ENCODE data around the gene ARPP19. TPM values are rescaled to one million over a fixed set of nuclear protein-coding genes. Genes with fewer than 3 reads are reported as not detected.

ARPP19 gene
- total and polyA plus RNA-seq, 2 of the 4 experiments (the other 2 are of a cell fraction): 33.4 to 65.2 TPM

Other genes with a start within 250 kb of the ARPP19 start
- 65.3 and 69.2 TPM in 2 replicates for gene MYO5A, start 40.1 kb downstream of the ARPP19 start, total RNA-seq (2012; rRNA removed)
- 17.5 and 19.4 TPM in 2 replicates for gene MYO5A, start 40.1 kb downstream of the ARPP19 start, polyA plus RNA-seq (2012; rRNA removed)
- 17.2 and 23.9 TPM in 2 replicates for gene ATOSA, start 110.4 kb upstream of the ARPP19 start, total RNA-seq (2012; rRNA removed)
- gene ATOSA, start 110.4 kb upstream of the ARPP19 start, polyA plus RNA-seq (2012; rRNA removed): 9.4 and 13.2 TPM in 2 replicates
- gene ONECUT1, start 221.3 kb upstream of the ARPP19 start, total RNA-seq (2012; rRNA removed): not detected in 2 replicates
- not detected in 2 replicates for gene ONECUT1, start 221.3 kb upstream of the ARPP19 start, polyA plus RNA-seq (2012; rRNA removed)

Data from IMR-90 (cell line).